GM20431 (cell line): ENCODE measurements around the gene SYCE3.
"Not testable (repeated sequence)": the region's sequence is repeated elsewhere in the genome, so short reads cannot be mapped to it uniquely, and the experiment has no call there.

Source experiments
- in situ Hi-C: fragments of 300-500 bp; cut with MseI, MboI; formaldehyde crosslinking; loops from one replicate; pipeline ENCODE4 v1.15.0; 2020; ENCODE audit warnings: low sequenced_read_pairs; ENCODE audit not compliant: unreplicated experiment

Gene SYCE3

GRCh38 chr22:50553310-50553709 is 9.4 kb downstream of the SYCE3 start:
- in situ Hi-C loops, result no loop called here

- in situ Hi-C loops, result no loop called here
These were observed 11.5 kb downstream of the SYCE3 start for GRCh38 chr22:50551160-50551752.

- in situ Hi-C loops, result no loop called here
These were observed 12.3 kb downstream of the SYCE3 start for GRCh38 chr22:50550395-50550794.

- in situ Hi-C loops, result no loop called here
These were observed 13.6 kb downstream of the SYCE3 start for GRCh38 chr22:50548921-50549790.

- in situ Hi-C loops, result no loop called here
These were observed 14.4 kb downstream of the SYCE3 start for GRCh38 chr22:50548040-50548920.

GRCh38 chr22:50547263-50547985 is 15.3 kb downstream of the SYCE3 start:
- in situ Hi-C loops, result no loop called here

- in situ Hi-C loops, result no loop called here
These were observed 16.1 kb downstream of the SYCE3 start for GRCh38 chr22:50546326-50547262.

- in situ Hi-C loops, result no loop called here
These were observed 17.0 kb downstream of the SYCE3 start, which contains the start of gene KLHDC7B for GRCh38 chr22:50545522-50546325. KLHDC7B (plus strand) TSS chr22:50545899; CDS start chr22:50546244, 345 bp downstream.

- in situ Hi-C loops, result no loop called here
These were observed 17.9 kb downstream of the SYCE3 start for GRCh38 chr22:50544746-50545253.

- in situ Hi-C loops, result no loop called here
These were observed 18.5 kb downstream of the SYCE3 start for GRCh38 chr22:50544078-50544745.

GRCh38 chr22:50542416-50542927 is 20.2 kb downstream of the SYCE3 start:
- in situ Hi-C loops, result no loop called here

GRCh38 chr22:50541667-50542026 is 21.1 kb downstream of the SYCE3 start:
- in situ Hi-C loops, result not testable (repeated sequence)

- in situ Hi-C loops, result no loop called here
These were observed 22.3 kb downstream of the SYCE3 start for GRCh38 chr22:50540381-50540780.

- in situ Hi-C loops, result no loop called here
These were observed 25.0 kb downstream of the SYCE3 start for GRCh38 chr22:50537765-50538164.

GRCh38 chr22:50536226-50536625 is 26.5 kb downstream of the SYCE3 start:
- in situ Hi-C loops, result no loop called here

- in situ Hi-C loops, result no loop called here
These were observed 27.6 kb downstream of the SYCE3 start for GRCh38 chr22:50535113-50535512.
